Body of pancreas (tissue), 4 donors: Measurements from ENCODE around the gene C20orf96. TPM values are rescaled to one million over a fixed set of nuclear protein-coding genes. Genes with fewer than 3 reads are reported as not detected.
"Not testable (repeated sequence)": the region's sequence is repeated elsewhere in the genome, so short reads cannot be mapped to it uniquely, and the experiment has no call there.

Experiments
- ATAC-seq: fragments of 150-250 bp; one replicate; pipeline ENCODE4 v1.9.1; 2016
- DNase-seq, 4 donors: peaks; one replicate each; pipeline ENCODE4 v3.0.0-alpha.2; 2019
- H3K27ac ChIP-seq, 4 donors: fragments of 200-600 bp; sonication (generic); 1 replicate in 3 of 4; 2 replicates in 1 of 4; pipeline versions ENCODE4 v1.5.1 to v1.6.1; 2016 to 2019; ENCODE audit warnings: mild to moderate bottlenecking in 1 of 4, mixed read lengths in 1 of 4, moderate library complexity in 1 of 4
- H3K27me3 ChIP-seq, 2 donors: fragments of 200-600 bp; sonication (generic); one replicate each; pipeline ENCODE4 v1.6.0; 2016; ENCODE audit warnings: mild to moderate bottlenecking in 1 of 2
- H3K36me3 ChIP-seq, 2 donors: fragments of 200-600 bp; sonication (generic); replicated peaks in 1 of 2; 2 replicates each; pipeline ENCODE4 v1.5.1; 2016; ENCODE audit warnings: low read depth in 2 of 2; ENCODE audit not compliant: insufficient read depth in 1 of 2
- H3K4me1 ChIP-seq: fragments of 200-600 bp; sonication (generic); one replicate; pipeline ENCODE4 v1.6.0; 2016
- H3K4me3 ChIP-seq, 2 donors: fragments of 200-600 bp; sonication (generic); 1 replicate in 1 of 2; 2 replicates in 1 of 2; pipeline ENCODE4 v1.5.1; 2016 to 2019
- H3K9me3 ChIP-seq, 3 donors: fragments of 200-600 bp; sonication (generic); 1 replicate in 2 of 3; 2 replicates in 1 of 3; pipeline ENCODE4 v1.5.1; 2016
- CTCF ChIP-seq, 7 experiments: fragments of 450-650 bp in 4 of 7; fragments of 200-600 bp in 3 of 7; sonication (generic) in 3 of 7; IDR thresholded peaks; one replicate each; pipeline ENCODE4 v1.5.1; 2016 to 2019; ENCODE audit warnings: antibody characterized with exemption in 7 of 7
- POLR2A ChIP-seq, 3 donors: fragments of 450-650 bp; IDR thresholded peaks; one replicate each; pipeline ENCODE4 v1.6.1; 2016; ENCODE audit warnings: antibody characterized with exemption in 3 of 3, mild to moderate bottlenecking in 2 of 3
- WGBS, 2 donors: methylation state at CpG; one replicate each; pipeline ENCODE4 v1.1.5; 2017; 5-methylcytosine and 5-hydroxymethylcytosine counted together
- intact Hi-C: fragments of 100-400 bp; cut with DNase I; formaldehyde crosslinking; loops from one replicate; pipeline ENCODE4 v1.15.1; 2023
- total RNA-seq, 2 donors: library from RNA; depleted of rRNA; stranded (reverse); fragments of >200 nt; gene quantifications; one replicate each; pipeline ENCODE4 v1.1.0, GENCODE V29; 2016

Gene C20orf96
- total RNA-seq, 2 donors from 2014 or later, result 0.33 to 1.8 TPM

- no peaks in the 10 kb centered on the region for H3K27me3 ChIP-seq
- 45 to 78% methylated on average over 3 of the region's 3 CpGs for WGBS, 2 donors
Observed at GRCh38 chr20:227439-228105, 63.0 kb downstream of the C20orf96 start.

DNA sequence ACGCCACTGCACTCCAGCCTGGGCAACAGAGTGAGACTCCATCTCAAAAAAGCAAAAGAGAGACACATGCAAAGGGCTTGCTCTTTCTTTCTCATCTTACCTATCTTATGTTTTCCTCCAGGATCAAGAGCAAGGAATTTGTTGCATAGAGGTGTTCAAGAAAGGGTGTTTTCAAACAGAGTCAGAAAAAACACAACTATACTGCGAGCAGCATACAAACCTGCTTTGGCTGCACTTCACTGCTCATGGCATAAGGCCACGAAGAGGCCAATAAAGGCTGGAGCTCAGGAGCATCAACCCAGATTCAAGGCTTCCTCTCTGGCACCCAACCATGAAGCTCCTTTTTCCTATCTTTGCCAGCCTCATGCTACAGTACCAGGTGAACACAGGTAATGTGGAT, 63.6 kb downstream of the C20orf96 start, which contains the start of gene DEFB129:
Gene DEFB129 (plus strand): TSS at position 301 of the 400 bp plus-strand sequence. CDS start 31 bp downstream, at position 332.
- DNase-seq, result no peak
- no peak for TF ChIP-seq POLR2A (IDR thresholded peaks at IDR 0.05)
- no peak for TF ChIP-seq CTCF (IDR thresholded peaks at IDR 0.05)
- 73 to 77% methylated on average over 3 of the region's 3 CpGs for WGBS, 2 donors

More at GRCh38 chr20:227439-228105, 63.0 kb downstream of the C20orf96 start:
- ATAC-seq (no peak), DNase-seq (no peak)
- Histone ChIP-seq H3K4me1 (no peaks in the 10 kb centered on the region), H3K36me3 (no peaks in the 10 kb centered on the region), H3K27ac (no peak overlapping the region), H3K9me3 (no peaks in the 10 kb centered on the region), H3K4me3 (no peak overlapping the region)
- intact Hi-C loops, result no loop called here
- TF ChIP-seq POLR2A (IDR thresholded peaks at IDR 0.05) (no peak), CTCF (IDR thresholded peaks at IDR 0.05) (no peak)

DNA sequence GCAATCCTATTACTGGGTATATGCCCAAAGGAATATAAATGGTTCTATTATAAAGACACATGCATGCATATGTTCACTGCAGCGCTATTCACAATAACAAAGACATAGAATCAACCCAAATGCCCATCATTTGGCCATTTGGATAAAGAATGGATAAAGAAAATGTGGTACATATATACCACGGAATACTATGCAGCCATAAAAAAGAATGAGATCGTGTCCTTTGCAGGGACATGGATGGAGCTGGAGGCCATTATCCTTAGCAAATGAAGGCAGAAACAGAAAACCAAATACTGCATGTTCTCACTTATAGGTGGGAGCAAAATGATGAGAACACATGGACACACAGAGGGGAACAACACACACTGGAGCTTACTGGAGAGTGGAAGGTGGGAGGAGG, 64.7 kb downstream of the C20orf96 start:
- H3K4me1 ChIP-seq, H3K4me3 ChIP-seq, intact Hi-C loops, ATAC-seq, H3K36me3 ChIP-seq, DNase-seq, H3K27me3 ChIP-seq, H3K9me3 ChIP-seq, H3K27ac ChIP-seq: not testable (repeated sequence)
- WGBS, 2 donors, result 74 to 75% methylated on average over 3 of the region's 3 CpGs

More for the DNA sequence above, 63.6 kb downstream of the C20orf96 start, which contains the start of gene DEFB129:
- H3K9me3 ChIP-seq, result no peaks in the 10 kb centered on the region
- H3K27ac ChIP-seq, result no peak within 1 kb of the TSS
- intact Hi-C loops, result no loop called here
- ATAC-seq, result no peak
- H3K36me3 ChIP-seq, result no peaks in the 10 kb centered on the region
- H3K27me3 ChIP-seq, result no peaks in the 10 kb centered on the region
- H3K4me3 ChIP-seq, result no peak within 1 kb of the TSS
- no peaks in the 10 kb centered on the region for H3K4me1 ChIP-seq

DNA sequence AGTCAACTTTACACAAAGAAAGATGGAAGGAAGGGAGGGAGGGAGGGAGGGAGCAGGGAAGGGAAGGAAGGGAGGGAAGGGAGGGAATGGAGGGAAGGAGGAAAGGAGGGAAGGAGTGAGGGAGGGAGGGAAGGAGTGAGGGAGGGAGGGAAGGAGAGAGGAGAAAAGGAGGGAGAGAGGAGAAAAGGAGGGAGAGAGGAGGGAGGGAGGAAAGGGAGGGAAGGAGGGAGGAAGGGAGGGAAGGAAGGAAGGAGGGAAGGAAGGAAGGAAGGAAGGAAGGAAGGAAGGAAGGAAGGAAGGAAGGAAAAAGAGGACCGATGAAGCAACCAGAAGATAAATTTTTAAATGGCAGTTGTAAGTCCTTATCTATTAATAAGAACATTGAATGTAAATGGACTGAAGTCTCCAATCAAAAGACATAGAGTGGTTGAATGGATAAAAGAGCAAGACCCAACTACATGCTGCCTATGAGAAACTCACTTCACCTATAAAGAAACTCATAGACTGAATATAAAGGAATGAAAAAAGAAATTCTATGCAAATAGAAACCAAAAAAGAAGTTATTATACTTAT, 69.2 kb downstream of the C20orf96 start:
- ATAC-seq (no peak), DNase-seq (no peak)
- Histone ChIP-seq H3K4me3 (no peak overlapping the region), H3K4me1 (no peaks in the 10 kb centered on the region), H3K27me3 (peaks cover 0 to 12% of the 10 kb centered on the region in 2 donors), H3K27ac (no peak overlapping the region), H3K36me3 (no peaks in the 10 kb centered on the region), H3K9me3 (no peaks in the 10 kb centered on the region)
- 28 to 57% methylated on average over 1 of the region's 1 CpG for WGBS, 2 donors
- intact Hi-C loops, result no loop called here
- TF ChIP-seq CTCF (IDR thresholded peaks at IDR 0.05), result no peak
- TF ChIP-seq POLR2A (IDR thresholded peaks at IDR 0.05), result no peak

Other genes starting within 250 kb of the C20orf96 start
- not detected for gene DEFB125, start 203.1 kb downstream of the C20orf96 start, total RNA-seq
- gene DEFB126, start 148.2 kb downstream of the C20orf96 start, total RNA-seq, result not detected
- gene DEFB127, start 133.3 kb downstream of the C20orf96 start, total RNA-seq, result not detected
- gene DEFB128, start 101.0 kb downstream of the C20orf96 start, total RNA-seq, result not detected
- gene DEFB129, start 63.5 kb downstream of the C20orf96 start, total RNA-seq, result not detected
- gene DEFB132, start 33.0 kb downstream of the C20orf96 start, total RNA-seq, result not detected
- 10 to 100 TPM; 12.2 to 16.5 TPM for gene ZCCHC3, start 6.8 kb upstream of the C20orf96 start, total RNA-seq
- 10 to 100 TPM in 1 of 2 donors, 1 to 10 TPM in 1; 6.2 to 17.1 TPM for gene SOX12, start 34.8 kb upstream of the C20orf96 start, total RNA-seq
- 10 to 100 TPM; 13.8 to 15.6 TPM for gene NRSN2, start 56.4 kb upstream of the C20orf96 start, total RNA-seq
- 10 to 100 TPM; 13.2 to 19.8 TPM for gene TRIB3, start 90.0 kb upstream of the C20orf96 start, total RNA-seq
- 10 to 100 TPM; 36.1 to 95.9 TPM for gene RBCK1, start 117.5 kb upstream of the C20orf96 start, total RNA-seq
- gene TBC1D20, start 171.8 kb upstream of the C20orf96 start, total RNA-seq, result 10 to 100 TPM; 16.3 to 27.4 TPM